HL-60 (cell line): ENCODE results near the gene KRTAP9-6.
"Not testable (repeated sequence)": the region's sequence is repeated elsewhere in the genome, so short reads cannot be mapped to it uniquely, and the experiment has no call there.

Experiments used
- DNase-seq, 2 experiments: peaks; one replicate each; pipeline ENCODE4 v3.0.0-alpha.2; 2010 to 2020; ENCODE audit warnings: low read depth in 1 of 2, low spot score in 1 of 2
- H3K27ac ChIP-seq: fragments of 250-450 bp; sonication (Bioruptor Pico); replicated peaks from 2 replicates; pipeline ENCODE4 v1.5.1; 2020; ENCODE audit warnings: mild to moderate bottlenecking, moderate library complexity
- H3K27me3 ChIP-seq: fragments of 250-450 bp; sonication (Bioruptor Pico); 2 replicates; pipeline ENCODE4 v1.5.1; 2021; ENCODE audit warnings: mild to moderate bottlenecking, moderate library complexity; ENCODE audit not compliant: insufficient read depth, poor library complexity, severe bottlenecking
- H3K4me3 ChIP-seq: replicated peaks from 2 replicates; pipeline ENCODE4 v1.5.1; 2011; ENCODE audit warnings: mild to moderate bottlenecking, control low read depth, low read length; ENCODE audit not compliant: insufficient read depth
- GABPA ChIP-seq: IDR thresholded peaks from 2 replicates; pipeline ENCODE4 v1.6.1; 2012; ENCODE audit warnings: low read depth
- POLR2AphosphoS5 ChIP-seq: IDR thresholded peaks from 2 replicates; pipeline ENCODE4 v1.6.1; 2012; ENCODE audit warnings: low read depth
- SPI1 ChIP-seq: IDR thresholded peaks from 2 replicates; pipeline ENCODE4 v1.6.1; 2012; ENCODE audit warnings: low read depth, mild to moderate bottlenecking, borderline replicate concordance
- TF ChIP-seq, protein P1 (sequence below): IDR thresholded peaks from 2 replicates; pipeline ENCODE4 v1.6.1; 2012; ENCODE audit warnings: low read depth; ENCODE audit not compliant: insufficient replicate concordance
- TF ChIP-seq, protein P2 (sequence below): IDR thresholded peaks from one replicate; pipeline ENCODE4 v1.5.1; 2011; ENCODE audit warnings: low read length, control low read depth, inconsistent platforms; ENCODE audit not compliant: insufficient read depth

The KRTAP9-6 gene

DNA sequence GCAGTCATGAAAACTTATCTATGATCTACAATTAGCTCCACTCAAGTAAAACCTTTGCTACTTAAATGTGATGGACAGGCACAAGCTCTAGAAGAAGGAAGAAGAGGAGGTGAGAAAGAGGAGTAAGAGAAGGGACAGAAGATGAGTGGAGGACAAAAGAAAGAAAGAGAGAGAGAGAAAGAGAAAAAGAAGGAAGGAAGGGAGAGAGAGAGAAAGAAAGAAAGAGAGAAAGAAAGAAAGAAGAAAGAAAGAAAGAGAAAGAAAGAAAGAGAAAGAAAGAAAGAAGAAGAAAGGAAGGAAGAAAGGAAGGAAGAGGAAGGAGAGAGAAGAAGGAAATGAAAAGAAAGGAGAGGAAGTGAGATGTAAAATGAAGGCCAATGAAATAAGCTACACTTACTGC, 35.1 kb upstream of the KRTAP9-6 start:
- H3K4me3 ChIP-seq: no peak overlapping the region
- H3K27me3 ChIP-seq: peaks cover 4% of the 10 kb centered on the region
- no peak for TF ChIP-seq GABPA
- no peak for TF ChIP-seq POLR2AphosphoS5
- TF ChIP-seq SPI1: no peak
- TF ChIP-seq, protein P1, sequence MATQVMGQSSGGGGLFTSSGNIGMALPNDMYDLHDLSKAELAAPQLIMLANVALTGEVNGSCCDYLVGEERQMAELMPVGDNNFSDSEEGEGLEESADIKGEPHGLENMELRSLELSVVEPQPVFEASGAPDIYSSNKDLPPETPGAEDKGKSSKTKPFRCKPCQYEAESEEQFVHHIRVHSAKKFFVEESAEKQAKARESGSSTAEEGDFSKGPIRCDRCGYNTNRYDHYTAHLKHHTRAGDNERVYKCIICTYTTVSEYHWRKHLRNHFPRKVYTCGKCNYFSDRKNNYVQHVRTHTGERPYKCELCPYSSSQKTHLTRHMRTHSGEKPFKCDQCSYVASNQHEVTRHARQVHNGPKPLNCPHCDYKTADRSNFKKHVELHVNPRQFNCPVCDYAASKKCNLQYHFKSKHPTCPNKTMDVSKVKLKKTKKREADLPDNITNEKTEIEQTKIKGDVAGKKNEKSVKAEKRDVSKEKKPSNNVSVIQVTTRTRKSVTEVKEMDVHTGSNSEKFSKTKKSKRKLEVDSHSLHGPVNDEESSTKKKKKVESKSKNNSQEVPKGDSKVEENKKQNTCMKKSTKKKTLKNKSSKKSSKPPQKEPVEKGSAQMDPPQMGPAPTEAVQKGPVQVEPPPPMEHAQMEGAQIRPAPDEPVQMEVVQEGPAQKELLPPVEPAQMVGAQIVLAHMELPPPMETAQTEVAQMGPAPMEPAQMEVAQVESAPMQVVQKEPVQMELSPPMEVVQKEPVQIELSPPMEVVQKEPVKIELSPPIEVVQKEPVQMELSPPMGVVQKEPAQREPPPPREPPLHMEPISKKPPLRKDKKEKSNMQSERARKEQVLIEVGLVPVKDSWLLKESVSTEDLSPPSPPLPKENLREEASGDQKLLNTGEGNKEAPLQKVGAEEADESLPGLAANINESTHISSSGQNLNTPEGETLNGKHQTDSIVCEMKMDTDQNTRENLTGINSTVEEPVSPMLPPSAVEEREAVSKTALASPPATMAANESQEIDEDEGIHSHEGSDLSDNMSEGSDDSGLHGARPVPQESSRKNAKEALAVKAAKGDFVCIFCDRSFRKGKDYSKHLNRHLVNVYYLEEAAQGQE: no peak
- TF ChIP-seq, protein P2, sequence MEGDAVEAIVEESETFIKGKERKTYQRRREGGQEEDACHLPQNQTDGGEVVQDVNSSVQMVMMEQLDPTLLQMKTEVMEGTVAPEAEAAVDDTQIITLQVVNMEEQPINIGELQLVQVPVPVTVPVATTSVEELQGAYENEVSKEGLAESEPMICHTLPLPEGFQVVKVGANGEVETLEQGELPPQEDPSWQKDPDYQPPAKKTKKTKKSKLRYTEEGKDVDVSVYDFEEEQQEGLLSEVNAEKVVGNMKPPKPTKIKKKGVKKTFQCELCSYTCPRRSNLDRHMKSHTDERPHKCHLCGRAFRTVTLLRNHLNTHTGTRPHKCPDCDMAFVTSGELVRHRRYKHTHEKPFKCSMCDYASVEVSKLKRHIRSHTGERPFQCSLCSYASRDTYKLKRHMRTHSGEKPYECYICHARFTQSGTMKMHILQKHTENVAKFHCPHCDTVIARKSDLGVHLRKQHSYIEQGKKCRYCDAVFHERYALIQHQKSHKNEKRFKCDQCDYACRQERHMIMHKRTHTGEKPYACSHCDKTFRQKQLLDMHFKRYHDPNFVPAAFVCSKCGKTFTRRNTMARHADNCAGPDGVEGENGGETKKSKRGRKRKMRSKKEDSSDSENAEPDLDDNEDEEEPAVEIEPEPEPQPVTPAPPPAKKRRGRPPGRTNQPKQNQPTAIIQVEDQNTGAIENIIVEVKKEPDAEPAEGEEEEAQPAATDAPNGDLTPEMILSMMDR: no peak
- DNase-seq: no peak
- H3K27ac ChIP-seq: no peak overlapping the region

DNA sequence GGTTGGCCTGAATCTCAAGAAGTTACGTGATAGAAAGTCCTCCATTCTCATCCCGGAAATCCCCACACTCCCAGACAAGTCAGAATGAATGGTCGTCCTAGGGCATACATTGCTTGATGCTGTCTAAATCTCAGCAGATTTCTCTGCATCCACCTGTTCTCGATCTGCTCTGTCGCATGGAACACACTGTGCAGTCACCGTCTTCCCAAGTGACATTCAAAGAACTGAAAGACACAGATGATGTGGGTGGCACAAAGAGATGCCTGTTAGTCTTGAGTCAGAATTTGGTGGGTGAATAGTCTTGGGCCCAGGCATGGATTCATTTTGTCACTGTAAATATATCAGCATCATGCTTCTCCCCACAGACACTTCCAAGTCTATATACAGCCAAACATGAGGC, 33.4 kb upstream of the KRTAP9-6 start:
- Histone ChIP-seq H3K27ac (no peak overlapping the region), H3K4me3 (no peak overlapping the region), H3K27me3 (peaks cover 4% of the 10 kb centered on the region)
- no peak for TF ChIP-seq POLR2AphosphoS5
- TF ChIP-seq, protein P1: no peak
- no peak for TF ChIP-seq SPI1
- TF ChIP-seq, protein P2: no peak
- no peak for TF ChIP-seq GABPA
- DNase-seq: no peak

DNA sequence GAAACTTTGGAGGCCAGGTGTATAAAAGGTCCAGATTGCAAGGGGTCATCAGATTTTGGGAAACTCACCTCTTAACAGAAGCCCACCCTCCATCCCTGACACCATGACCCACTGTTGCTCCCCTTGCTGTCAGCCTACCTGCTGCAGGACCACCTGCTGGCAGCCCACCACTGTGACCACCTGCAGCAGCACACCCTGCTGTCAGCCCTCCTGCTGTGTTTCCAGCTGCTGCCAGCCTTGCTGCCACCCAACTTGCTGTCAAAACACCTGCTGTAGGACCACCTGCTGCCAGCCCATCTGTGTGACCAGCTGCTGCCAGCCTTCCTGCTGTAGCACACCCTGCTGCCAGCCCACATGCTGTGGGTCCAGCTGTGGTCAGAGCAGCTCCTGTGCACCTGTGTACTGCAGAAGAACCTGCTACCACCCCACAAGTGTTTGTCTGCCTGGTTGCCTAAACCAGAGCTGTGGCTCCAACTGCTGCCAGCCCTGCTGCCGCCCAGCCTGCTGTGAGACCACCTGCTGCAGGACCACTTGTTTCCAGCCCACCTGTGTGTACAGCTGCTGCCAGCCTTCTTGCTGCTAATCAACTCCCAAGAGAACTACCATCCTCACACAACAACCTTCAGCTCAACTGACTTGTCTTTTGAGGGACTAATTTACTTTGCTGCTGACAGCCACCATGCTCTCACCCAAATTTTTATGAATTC, 32.6 kb upstream of the KRTAP9-6 start, which contains the start of gene KRTAP9-3:
Gene KRTAP9-3, plus strand, starts transcription at position 51 of the 707 bp plus-strand sequence. Its CDS starts 53 bp downstream, at position 104.
- not testable (repeated sequence) for DNase-seq, H3K4me3 ChIP-seq, H3K27me3 ChIP-seq

DNA sequence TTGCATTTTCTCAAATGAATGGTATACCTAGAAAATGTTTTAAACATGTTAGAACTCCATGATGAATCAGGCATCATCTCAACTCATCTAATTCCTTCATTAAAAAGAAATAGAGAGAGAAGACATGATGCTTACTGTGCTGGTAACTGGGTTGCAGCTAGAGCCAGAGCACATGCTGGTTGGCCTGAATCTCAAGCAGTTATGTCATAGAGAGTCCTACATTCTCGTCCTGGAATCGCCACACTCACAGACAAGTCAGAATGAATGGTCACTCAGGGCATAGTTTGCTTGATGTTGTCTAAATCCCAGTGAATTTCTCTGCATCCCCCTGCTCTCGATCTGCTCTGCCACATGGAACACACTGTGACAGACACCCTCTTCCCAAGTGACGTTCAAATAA, 28.1 kb upstream of the KRTAP9-6 start:
- not testable (repeated sequence) for H3K27ac ChIP-seq, H3K27me3 ChIP-seq, H3K4me3 ChIP-seq, DNase-seq

More for the DNA sequence above, 32.6 kb upstream of the KRTAP9-6 start, which contains the start of gene KRTAP9-3:
- H3K27ac ChIP-seq: not testable (repeated sequence)

DNA sequence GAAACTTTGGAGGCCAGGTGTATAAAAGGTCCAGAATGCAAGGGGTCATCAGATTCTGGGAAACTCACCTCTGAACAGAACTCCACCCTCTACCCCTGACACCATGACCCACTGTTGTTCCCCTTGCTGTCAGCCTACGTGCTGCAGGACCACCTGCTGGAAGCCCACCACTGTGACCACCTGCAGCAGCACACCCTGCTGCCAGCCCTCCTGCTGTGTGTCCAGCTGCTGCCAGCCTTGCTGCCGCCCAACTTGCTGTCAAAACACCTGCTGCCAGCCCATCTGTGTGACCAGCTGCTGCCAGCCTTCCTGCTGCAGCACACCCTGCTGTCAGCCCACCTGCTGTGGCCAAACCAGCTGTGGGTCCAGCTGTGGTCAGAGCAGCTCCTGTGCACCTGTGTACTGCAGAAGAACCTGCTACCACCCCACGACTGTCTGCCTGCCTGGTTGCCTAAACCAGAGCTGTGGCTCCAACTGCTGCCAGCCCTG, 27.2 kb upstream of the KRTAP9-6 start, which contains the start of gene KRTAP9-8:
Gene KRTAP9-8, plus strand, starts transcription at position 51 of the 489 bp plus-strand sequence. Its CDS starts 53 bp downstream, at position 104.
- DNase-seq, H3K27me3 ChIP-seq, H3K27ac ChIP-seq, H3K4me3 ChIP-seq: not testable (repeated sequence)

DNA sequence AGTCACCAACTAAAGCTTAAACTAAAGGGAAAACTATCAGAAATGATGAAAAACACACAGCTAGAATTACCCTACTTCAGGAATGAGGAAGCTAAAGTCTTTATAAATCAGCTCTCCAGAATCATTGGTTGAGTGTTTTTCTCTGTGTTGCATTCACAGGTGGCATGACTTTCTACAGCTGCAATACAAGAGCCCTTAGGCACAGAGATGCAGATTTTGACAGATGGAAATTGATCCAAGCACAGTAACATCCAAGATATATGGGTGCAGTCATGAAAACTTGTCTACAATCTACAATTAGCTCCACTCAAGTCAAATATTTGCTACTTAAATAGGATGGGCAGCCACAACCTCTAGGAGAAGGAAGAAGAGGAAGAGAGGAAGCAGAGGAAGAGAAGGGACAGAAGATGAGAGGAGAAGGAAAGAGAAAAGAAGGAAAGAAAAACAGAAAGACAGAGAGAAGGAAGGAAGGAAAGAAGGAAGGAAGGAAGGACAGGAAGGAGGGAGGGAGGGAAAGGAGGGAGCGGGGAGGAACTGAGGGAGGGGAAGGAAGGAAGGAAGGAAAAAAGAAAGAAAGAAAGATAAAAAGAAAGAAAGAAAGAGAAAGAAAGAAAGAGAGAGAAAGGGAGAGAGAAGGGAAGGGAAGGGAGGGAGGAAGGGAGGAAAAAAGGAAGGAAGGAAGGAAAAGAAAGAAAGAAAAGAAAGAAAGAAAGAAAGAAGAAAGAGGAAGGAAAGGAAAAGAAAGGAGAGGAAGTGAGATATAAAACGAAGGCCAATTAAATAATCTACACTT, 18.0 kb upstream of the KRTAP9-6 start:
- H3K27me3 ChIP-seq, H3K27ac ChIP-seq, H3K4me3 ChIP-seq, DNase-seq: not testable (repeated sequence)

DNA sequence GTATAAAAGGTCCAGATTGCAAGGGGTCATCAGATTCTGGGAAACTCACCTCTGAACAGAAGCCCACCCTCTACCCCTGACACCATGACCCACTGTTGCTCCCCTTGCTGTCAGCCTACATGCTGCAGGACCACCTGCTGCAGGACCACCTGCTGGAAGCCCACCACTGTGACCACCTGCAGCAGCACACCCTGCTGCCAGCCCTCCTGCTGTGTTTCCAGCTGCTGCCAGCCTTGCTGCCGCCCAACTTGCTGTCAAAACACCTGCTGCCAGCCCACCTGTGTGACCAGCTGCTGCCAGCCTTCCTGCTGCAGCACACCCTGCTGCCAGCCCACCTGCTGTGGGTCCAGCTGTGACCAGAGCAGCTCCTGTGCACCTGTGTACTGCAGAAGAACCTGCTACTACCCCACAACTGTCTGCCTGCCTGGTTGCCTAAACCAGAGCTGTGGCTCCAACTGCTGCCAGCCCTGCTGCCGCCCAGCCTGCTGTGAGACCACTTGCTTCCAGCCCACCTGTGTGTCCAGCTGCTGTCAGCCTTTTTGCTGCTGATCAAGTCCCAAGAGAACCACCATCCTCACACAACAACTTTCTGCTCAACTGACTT, 15.4 kb upstream of the KRTAP9-6 start, which contains the start of gene KRTAP9-4:
Gene KRTAP9-4, plus strand, starts transcription at position 51 of the 604 bp plus-strand sequence. Its CDS starts 34 bp downstream, at position 85.
- not testable (repeated sequence) for H3K27ac ChIP-seq, H3K4me3 ChIP-seq, DNase-seq, H3K27me3 ChIP-seq
